Mesendoderm (in vitro differentiated cells): ENCODE measurements around the gene AKIRIN1.
"Not testable (repeated sequence)": the region's sequence is repeated elsewhere in the genome, so short reads cannot be mapped to it uniquely, and the experiment has no call there.

ENCODE experiments used
- DNase-seq: peaks from one replicate; pipeline ENCODE4 v3.0.0; 2013
- H2AK5ac ChIP-seq: 2 replicates; pipeline ENCODE4 v1.6.1; 2013; ENCODE audit warnings: low read length, inconsistent platforms
- H2BK120ac ChIP-seq: 2 replicates; pipeline ENCODE4 v1.6.1; 2013; ENCODE audit warnings: low read depth, mild to moderate bottlenecking, low read length, moderate library complexity, mixed read lengths
- H2BK15ac ChIP-seq: replicated peaks from 2 replicates; pipeline ENCODE4 v1.6.1; 2013; ENCODE audit warnings: low read depth, mild to moderate bottlenecking, moderate library complexity
- H2BK5ac ChIP-seq: 2 replicates; pipeline ENCODE4 v1.6.1; 2013; ENCODE audit warnings: low read length, inconsistent platforms
- H3K18ac ChIP-seq: 2 replicates; pipeline ENCODE4 v1.6.1; 2013; ENCODE audit warnings: mild to moderate bottlenecking, low read length, mixed read lengths
- H3K23ac ChIP-seq: one replicate; pipeline ENCODE4 v1.6.1; 2013; ENCODE audit warnings: low read length
- H3K27ac ChIP-seq: 2 replicates; pipeline ENCODE4 v1.5.1; 2013; ENCODE audit warnings: low read depth, mild to moderate bottlenecking, inconsistent platforms, low read length, moderate library complexity
- H3K27me3 ChIP-seq: 2 replicates; pipeline ENCODE4 v1.6.1; 2013; ENCODE audit warnings: low read length, control low read depth, mild to moderate bottlenecking, inconsistent platforms; ENCODE audit not compliant: insufficient read depth, poor library complexity
- H3K36me3 ChIP-seq: 2 replicates; pipeline ENCODE4 v1.6.1; 2013; ENCODE audit warnings: low read length, inconsistent platforms; ENCODE audit not compliant: control insufficient read depth, insufficient read depth
- H3K4ac ChIP-seq: one replicate; pipeline ENCODE4 v1.6.1; 2013; ENCODE audit warnings: low read depth, mild to moderate bottlenecking, low read length, moderate library complexity
- H3K4me1 ChIP-seq: 2 replicates; pipeline ENCODE4 v1.6.1; 2013; ENCODE audit warnings: low read depth, low read length, inconsistent platforms; ENCODE audit not compliant: control insufficient read depth
- H3K4me2 ChIP-seq: 2 replicates; pipeline ENCODE4 v1.6.1; 2013; ENCODE audit warnings: low read length
- H3K4me3 ChIP-seq: 2 replicates; pipeline ENCODE4 v1.5.1; 2013; ENCODE audit warnings: mild to moderate bottlenecking, low read length
- H3K56ac ChIP-seq: one replicate; pipeline ENCODE4 v1.6.1; 2013; ENCODE audit warnings: low read length
- H3K79me1 ChIP-seq: 2 replicates; pipeline ENCODE4 v1.6.1; 2013; ENCODE audit warnings: low read length, inconsistent platforms
- H3K79me2 ChIP-seq: 2 replicates; pipeline ENCODE4 v1.6.1; 2013; ENCODE audit warnings: mild to moderate bottlenecking, low read length; ENCODE audit not compliant: control insufficient read depth, insufficient read depth
- H3K9ac ChIP-seq: 2 replicates; pipeline ENCODE4 v1.6.1; 2013; ENCODE audit warnings: low read length, inconsistent platforms
- H4K5ac ChIP-seq: one replicate; pipeline ENCODE4 v1.6.1; 2013; ENCODE audit warnings: low read length
- H4K8ac ChIP-seq: one replicate; pipeline ENCODE4 v1.6.1; 2013; ENCODE audit warnings: low read depth, mild to moderate bottlenecking, control low read depth, low read length, moderate library complexity
- WGBS: extraction: QIAGEN DNeasy Blood & Tissue Kit; methylation state at CpG from one replicate; pipeline ENCODE4 v1.1.7; 2013; ENCODE audit warnings: low lambda C conversion rate, missing lambda C conversion rate; ENCODE audit not compliant: insufficient coverage; ENCODE audit errors: extremely low coverage; 5-methylcytosine and 5-hydroxymethylcytosine counted together

AKIRIN1 gene

DNA sequence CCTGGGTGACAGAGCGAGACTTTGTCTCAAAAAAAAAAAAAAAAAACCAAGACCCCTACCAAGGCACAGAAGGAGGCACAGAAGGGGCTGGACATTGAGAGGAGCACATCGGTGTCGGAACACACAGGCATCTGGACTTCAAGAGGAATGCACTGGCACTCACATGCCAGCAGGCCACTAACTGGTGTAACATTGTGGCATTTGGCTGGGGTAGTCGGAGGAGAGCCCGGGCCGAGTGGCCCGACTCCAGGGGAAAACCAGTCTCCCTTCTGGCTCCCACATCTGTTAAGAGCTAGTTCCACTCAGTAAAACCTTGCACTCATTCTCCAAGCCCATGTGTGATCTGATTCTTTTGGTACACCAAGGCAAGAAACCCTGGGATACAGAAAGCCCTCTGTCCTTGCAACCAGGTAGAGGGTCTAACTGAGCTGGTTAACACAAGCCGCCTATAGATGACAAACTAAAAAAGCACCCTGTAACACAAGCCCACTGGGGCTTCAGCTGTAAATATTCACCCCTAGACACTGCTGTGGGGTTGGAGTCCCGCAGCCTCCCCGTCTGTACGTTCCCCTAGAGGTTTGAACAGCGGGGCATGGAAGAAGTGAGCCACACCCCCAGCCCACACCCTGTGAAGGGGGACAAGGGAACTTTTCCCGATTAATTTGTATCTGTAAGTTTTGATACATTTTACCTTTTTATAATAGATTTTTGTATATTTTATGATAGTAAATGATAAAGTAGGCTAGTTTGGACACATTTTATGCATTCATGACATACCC is 17.2 kb upstream of the AKIRIN1 start:
- H2BK120ac ChIP-seq, result no peak overlapping the region
- no peak overlapping the region for H3K9ac ChIP-seq
- H4K5ac ChIP-seq, result no peak overlapping the region
- H2AK5ac ChIP-seq, result no peak overlapping the region
- no peak overlapping the region for H4K8ac ChIP-seq
- no peak overlapping the region for H3K56ac ChIP-seq
- no peak overlapping the region for H3K4me3 ChIP-seq
- H3K27me3 ChIP-seq, result no peaks in the 10 kb centered on the region
- H3K4me1 ChIP-seq, result no peaks in the 10 kb centered on the region
- no peaks in the 10 kb centered on the region for H3K79me2 ChIP-seq
- no peak for DNase-seq
- WGBS, result no CpG with 5 or more reads among the region's 13 CpGs
- no peak overlapping the region for H3K4me2 ChIP-seq
- H3K23ac ChIP-seq, result no peak overlapping the region
- H3K79me1 ChIP-seq, result no peaks in the 10 kb centered on the region
- no peaks in the 10 kb centered on the region for H3K36me3 ChIP-seq
- no peak overlapping the region for H2BK5ac ChIP-seq
- H3K18ac ChIP-seq, result no peak overlapping the region
- no peak overlapping the region for H3K27ac ChIP-seq
- H2BK15ac ChIP-seq, result no peak overlapping the region
- no peak overlapping the region for H3K4ac ChIP-seq

DNA sequence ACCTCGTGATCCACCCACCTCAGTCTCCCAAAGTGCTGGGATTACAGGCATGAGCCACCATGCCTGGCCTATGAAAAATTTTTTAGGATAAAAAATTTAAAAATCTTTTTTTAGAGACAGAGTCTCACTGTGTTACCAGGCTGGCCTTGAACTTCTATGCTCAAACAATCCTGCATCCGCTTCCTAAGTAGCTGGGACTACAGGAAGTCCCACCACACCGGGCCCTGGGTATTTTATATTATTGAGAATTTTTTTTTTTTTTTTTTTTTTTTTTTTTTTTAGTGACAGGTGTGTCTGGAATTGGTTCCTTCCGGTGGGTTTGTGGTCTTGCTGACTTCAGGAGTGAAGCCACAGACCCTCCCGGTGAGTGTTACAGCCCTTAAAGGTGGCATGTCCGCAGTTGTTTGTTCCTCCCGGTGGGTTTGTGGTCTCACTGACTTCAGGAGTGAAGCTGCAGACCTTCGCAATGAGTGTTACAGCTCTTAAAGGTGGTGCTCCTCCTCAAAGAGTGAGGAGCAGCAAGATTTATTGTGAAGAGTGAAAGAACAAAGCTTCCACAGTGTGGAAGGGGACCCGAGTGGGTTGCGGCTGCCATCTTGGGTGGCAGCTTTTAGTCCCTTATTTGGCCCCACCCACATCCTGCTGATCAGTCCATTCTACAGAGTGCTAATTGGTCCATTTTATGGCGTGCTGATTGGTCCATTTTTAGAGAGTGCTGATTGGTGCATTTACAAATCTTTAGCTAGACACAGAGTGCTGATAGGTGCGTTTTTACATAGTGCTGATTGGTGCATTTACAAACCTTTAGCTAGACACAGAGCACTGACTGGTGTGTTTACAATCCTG is 13.5 kb upstream of the AKIRIN1 start:
- not testable (repeated sequence) for H3K36me3 ChIP-seq, H3K27ac ChIP-seq, DNase-seq, H3K4me1 ChIP-seq, H2BK15ac ChIP-seq, H3K56ac ChIP-seq, H3K27me3 ChIP-seq, H3K23ac ChIP-seq, H4K5ac ChIP-seq, H3K79me2 ChIP-seq, H3K18ac ChIP-seq, H2AK5ac ChIP-seq, H3K79me1 ChIP-seq, H3K4me2 ChIP-seq, H2BK5ac ChIP-seq, H3K4me3 ChIP-seq, H3K4ac ChIP-seq, H3K9ac ChIP-seq, H4K8ac ChIP-seq, H2BK120ac ChIP-seq
- no CpG with 5 or more reads among the region's 12 CpGs for whole genome bisulfite sequencing

DNA sequence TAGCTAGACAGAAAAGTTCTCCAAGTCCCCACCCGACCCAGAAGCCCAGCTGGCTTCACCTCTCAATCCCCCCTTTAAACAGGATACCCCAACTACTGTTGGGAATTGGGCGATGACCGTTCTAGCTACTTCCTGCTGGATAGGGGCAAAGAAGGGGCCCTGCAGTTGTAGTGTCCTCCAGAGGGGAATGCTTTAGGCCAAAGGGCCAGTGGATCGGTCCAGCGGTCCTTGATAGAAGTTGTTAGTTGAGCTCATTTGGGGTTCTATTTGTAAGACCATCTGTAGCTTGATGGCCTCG is 12.9 kb upstream of the AKIRIN1 start:
- H3K4me1 ChIP-seq, H3K79me2 ChIP-seq, H2BK15ac ChIP-seq, H3K23ac ChIP-seq, H3K27ac ChIP-seq, H4K8ac ChIP-seq, H2AK5ac ChIP-seq, H3K4me3 ChIP-seq, H3K36me3 ChIP-seq, H3K4ac ChIP-seq, H3K56ac ChIP-seq, H3K9ac ChIP-seq, H2BK120ac ChIP-seq, H3K4me2 ChIP-seq, DNase-seq, H3K18ac ChIP-seq, H3K79me1 ChIP-seq, H3K27me3 ChIP-seq, H4K5ac ChIP-seq, H2BK5ac ChIP-seq: not testable (repeated sequence)
- no CpG with 5 or more reads among the region's 6 CpGs for WGBS

DNA sequence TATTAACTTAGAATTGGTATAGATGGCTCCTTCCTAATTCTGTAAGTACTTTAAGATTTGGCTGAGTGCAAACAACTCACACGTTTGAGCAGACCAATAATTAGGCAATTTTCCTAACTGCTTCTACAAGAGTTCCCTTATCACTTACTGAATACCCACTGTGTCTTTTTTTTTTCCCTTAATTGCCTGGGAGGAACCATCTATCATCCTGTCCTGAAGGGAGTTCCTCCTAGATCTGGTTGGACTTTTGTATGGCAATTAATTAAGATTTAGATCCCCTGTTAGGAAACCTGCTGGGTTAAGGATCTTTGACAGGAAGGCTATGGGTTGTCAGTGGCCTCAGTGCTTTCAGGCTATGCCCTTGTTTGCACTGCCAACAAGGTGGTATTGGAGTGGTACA is 11.7 kb upstream of the AKIRIN1 start:
- H3K4me1 ChIP-seq, DNase-seq, H3K79me2 ChIP-seq, H3K23ac ChIP-seq, H3K36me3 ChIP-seq, H2BK15ac ChIP-seq, H2BK5ac ChIP-seq, H3K79me1 ChIP-seq, H3K27me3 ChIP-seq, H2BK120ac ChIP-seq, H3K4me3 ChIP-seq, H3K56ac ChIP-seq, H4K8ac ChIP-seq, H2AK5ac ChIP-seq, H3K18ac ChIP-seq, H4K5ac ChIP-seq, H3K4me2 ChIP-seq, H3K9ac ChIP-seq, H3K27ac ChIP-seq, H3K4ac ChIP-seq: not testable (repeated sequence)
- WGBS, result no CpG with 5 or more reads among the region's 1 CpG

DNA sequence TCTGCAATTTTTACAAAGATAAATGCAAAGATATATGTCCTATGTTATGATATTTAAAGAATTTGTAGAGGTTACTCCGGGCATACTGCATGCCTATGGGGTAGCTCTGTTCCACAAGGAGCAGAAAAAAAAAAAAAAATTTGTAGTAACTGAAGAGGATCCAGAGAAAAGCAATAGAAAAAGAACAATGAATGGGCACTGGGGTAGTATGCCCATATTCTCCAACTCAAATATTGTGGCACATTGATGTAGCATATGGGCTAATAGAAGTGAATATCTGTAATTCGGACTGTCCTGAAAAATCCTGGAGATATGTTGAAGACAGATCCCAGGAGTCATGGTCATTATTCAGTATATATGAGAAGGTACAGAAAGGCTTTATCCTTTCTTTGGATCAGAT is 1.1 kb upstream of the AKIRIN1 start:
- H3K4me1 ChIP-seq, result peaks cover 5% of the 10 kb centered on the region
- H3K4me2 ChIP-seq, result no peak overlapping the region
- H4K8ac ChIP-seq, result peak overlapping the region; percentile 30
- no peaks in the 10 kb centered on the region for H3K36me3 ChIP-seq
- peak overlapping the region; percentile 92 for H3K18ac ChIP-seq
- H3K27me3 ChIP-seq, result no peaks in the 10 kb centered on the region
- peak overlapping the region; percentile 79 for H3K27ac ChIP-seq
- peak overlapping the region; percentile 34 for H2BK120ac ChIP-seq
- peak overlapping the region; percentile 25 for H2BK15ac ChIP-seq
- no peak overlapping the region for H3K4ac ChIP-seq
- H3K79me1 ChIP-seq, result no peaks in the 10 kb centered on the region
- no peak overlapping the region for H3K23ac ChIP-seq
- H3K4me3 ChIP-seq, result no peak overlapping the region
- no peak overlapping the region for H2AK5ac ChIP-seq
- peak overlapping the region; percentile 72 for H3K9ac ChIP-seq
- no peak overlapping the region for H4K5ac ChIP-seq
- peaks cover 38% of the 10 kb centered on the region for H3K79me2 ChIP-seq
- no CpG with 5 or more reads among the region's 2 CpGs for WGBS
- no peak for DNase-seq
- H3K56ac ChIP-seq, result peak overlapping the region; percentile 86
- H2BK5ac ChIP-seq, result no peak overlapping the region
